Testis (tissue), 2 donors: ENCODE measurements around the gene SKP1.

ENCODE experiments used
- POLR2A ChIP-seq: fragments of 450-650 bp; IDR thresholded peaks from one replicate; pipeline ENCODE4 v1.6.1; 2017; ENCODE audit warnings: antibody characterized with exemption, mild to moderate bottlenecking, moderate library complexity
- TF ChIP-seq, protein P1 (sequence below), 3 experiments: fragments of 450-650 bp in 2 of 3; fragments of 200-600 bp in 1 of 3; sonication (generic) in 1 of 3; IDR thresholded peaks; one replicate each; pipeline ENCODE4 v1.5.1; 2016 to 2019; ENCODE audit warnings: antibody characterized with exemption in 3 of 3, mild to moderate bottlenecking in 2 of 3, moderate library complexity in 1 of 3

DNA sequence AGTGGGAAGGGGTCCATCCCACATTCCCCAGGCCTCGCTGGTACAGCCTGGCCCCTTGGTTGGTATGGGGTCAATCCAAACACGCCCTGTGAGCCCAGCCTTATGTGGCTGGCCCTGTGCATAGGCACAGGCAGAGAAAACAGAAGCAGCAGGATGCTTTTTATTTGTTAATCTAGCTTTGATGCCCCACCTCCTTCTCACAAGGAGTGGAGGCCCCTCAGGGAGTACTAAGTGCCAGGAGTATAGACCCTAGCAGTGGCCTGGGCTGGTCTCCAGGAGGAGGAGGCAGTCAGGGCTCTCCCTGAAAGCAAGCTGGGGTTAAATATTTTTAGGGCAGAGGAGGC lies 76.8 kb downstream of the SKP1 start:
- no peak for TF ChIP-seq POLR2A
- TF ChIP-seq, protein P1, sequence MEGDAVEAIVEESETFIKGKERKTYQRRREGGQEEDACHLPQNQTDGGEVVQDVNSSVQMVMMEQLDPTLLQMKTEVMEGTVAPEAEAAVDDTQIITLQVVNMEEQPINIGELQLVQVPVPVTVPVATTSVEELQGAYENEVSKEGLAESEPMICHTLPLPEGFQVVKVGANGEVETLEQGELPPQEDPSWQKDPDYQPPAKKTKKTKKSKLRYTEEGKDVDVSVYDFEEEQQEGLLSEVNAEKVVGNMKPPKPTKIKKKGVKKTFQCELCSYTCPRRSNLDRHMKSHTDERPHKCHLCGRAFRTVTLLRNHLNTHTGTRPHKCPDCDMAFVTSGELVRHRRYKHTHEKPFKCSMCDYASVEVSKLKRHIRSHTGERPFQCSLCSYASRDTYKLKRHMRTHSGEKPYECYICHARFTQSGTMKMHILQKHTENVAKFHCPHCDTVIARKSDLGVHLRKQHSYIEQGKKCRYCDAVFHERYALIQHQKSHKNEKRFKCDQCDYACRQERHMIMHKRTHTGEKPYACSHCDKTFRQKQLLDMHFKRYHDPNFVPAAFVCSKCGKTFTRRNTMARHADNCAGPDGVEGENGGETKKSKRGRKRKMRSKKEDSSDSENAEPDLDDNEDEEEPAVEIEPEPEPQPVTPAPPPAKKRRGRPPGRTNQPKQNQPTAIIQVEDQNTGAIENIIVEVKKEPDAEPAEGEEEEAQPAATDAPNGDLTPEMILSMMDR (IDR thresholded peaks at IDR 0.05) = no peak
